Type B pancreatic cell (in vitro differentiated cells): Measurements from ENCODE around the gene HCK. TPM values are rescaled to one million over a fixed set of nuclear protein-coding genes. Genes with fewer than 3 reads are reported as not detected.
"Not testable (repeated sequence)": the region's sequence is repeated elsewhere in the genome, so short reads cannot be mapped to it uniquely, and the experiment has no call there.

Experiments used
- DNase-seq: peaks from one replicate; pipeline ENCODE4 v3.0.0; 2021; ENCODE audit warnings: mixed read lengths; ENCODE audit not compliant: unreplicated experiment; ENCODE audit errors: extremely low spot score
- H3K27ac Mint-ChIP-seq: 2 replicates; pipeline ENCODE4 v1.8.0; 2021; ENCODE audit warnings: mild to moderate bottlenecking, mixed read lengths
- H3K27me3 Mint-ChIP-seq: 2 replicates; pipeline ENCODE4 v1.8.0; 2021; ENCODE audit warnings: mixed read lengths
- H3K36me3 Mint-ChIP-seq: 2 replicates; pipeline ENCODE4 v1.8.0; 2021; ENCODE audit warnings: mixed read lengths
- H3K4me1 Mint-ChIP-seq: one replicate; pipeline ENCODE4 v1.8.0; 2021; ENCODE audit warnings: mixed read lengths; ENCODE audit not compliant: unreplicated experiment
- H3K4me3 Mint-ChIP-seq: 2 replicates; pipeline ENCODE4 v1.8.0; 2021; ENCODE audit warnings: mild to moderate bottlenecking, mixed read lengths
- H3K9me3 Mint-ChIP-seq: 2 replicates; pipeline ENCODE4 v1.8.0; 2021; ENCODE audit warnings: mixed read lengths
- CTCF ChIP-seq: fragments of 200-600 bp; sonication (generic); conservative IDR thresholded peaks from 2 replicates; pipeline ENCODE4 v1.5.0; 2021; ENCODE audit warnings: antibody characterized with exemption, mild to moderate bottlenecking
- total RNA-seq: library from RNA; stranded (reverse); gene quantifications from 2 replicates; pipeline ENCODE4 v1.2.1, GENCODE V29; 2021; ENCODE audit warnings: low replicate concordance

HCK gene
- total RNA-seq, 1 donor from 2014 or later, result not detected

- H3K4me1 Mint-ChIP-seq, result peaks cover 5% of the 10 kb centered on the region
- peak; percentile 87 for DNase-seq
- no peak overlapping the region for H3K27ac Mint-ChIP-seq
- TF ChIP-seq CTCF, result peak; percentile 100
- no peaks in the 10 kb centered on the region for H3K9me3 Mint-ChIP-seq
- H3K27me3 Mint-ChIP-seq, result peaks cover 83% of the 10 kb centered on the region
- peak overlapping the region; percentile 45 for H3K4me3 Mint-ChIP-seq
- no peaks in the 10 kb centered on the region for H3K36me3 Mint-ChIP-seq
These were observed 20.8 kb upstream of the HCK start for GRCh38 chr20:32031007-32031958.

GRCh38 chr20:32033316-32033715 is 18.7 kb upstream of the HCK start:
- Mint-ChIP-seq H3K27me3 (peaks cover 88% of the 10 kb centered on the region), H3K4me1 (peaks cover 5% of the 10 kb centered on the region), H3K27ac (no peak overlapping the region), H3K4me3 (no peak overlapping the region), H3K9me3 (no peaks in the 10 kb centered on the region), H3K36me3 (no peaks in the 10 kb centered on the region)
- TF ChIP-seq CTCF, result no peak
- DNase-seq, result no peak

GRCh38 chr20:32033721-32034120 is 18.3 kb upstream of the HCK start:
- peaks cover 84% of the 10 kb centered on the region for H3K27me3 Mint-ChIP-seq
- H3K27ac Mint-ChIP-seq, result not testable (repeated sequence)

GRCh38 chr20:32034581-32035425 is 17.2 kb upstream of the HCK start:
- peaks cover 78% of the 10 kb centered on the region for H3K27me3 Mint-ChIP-seq
- H3K27ac Mint-ChIP-seq, result no peak overlapping the region
- no peaks in the 10 kb centered on the region for H3K9me3 Mint-ChIP-seq
- no peaks in the 10 kb centered on the region for H3K36me3 Mint-ChIP-seq
- TF ChIP-seq CTCF, result no peak
- H3K4me1 Mint-ChIP-seq, result no peaks in the 10 kb centered on the region
- H3K4me3 Mint-ChIP-seq, result no peak overlapping the region
- DNase-seq, result no peak

More at GRCh38 chr20:32033721-32034120, 18.3 kb upstream of the HCK start:
- not testable (repeated sequence) for DNase-seq, H3K9me3 Mint-ChIP-seq, H3K4me1 Mint-ChIP-seq, H3K4me3 Mint-ChIP-seq, H3K36me3 Mint-ChIP-seq

- Mint-ChIP-seq H3K4me1 (no peaks in the 10 kb centered on the region), H3K27me3 (peaks cover 72% of the 10 kb centered on the region), H3K36me3 (no peaks in the 10 kb centered on the region), H3K4me3 (no peak overlapping the region), H3K27ac (no peak overlapping the region), H3K9me3 (no peaks in the 10 kb centered on the region)
- no peak for DNase-seq
- TF ChIP-seq CTCF, result no peak
These were observed 16.6 kb upstream of the HCK start for GRCh38 chr20:32035426-32035779.

- H3K27ac Mint-ChIP-seq, result no peak overlapping the region
These were observed 15.8 kb upstream of the HCK start for GRCh38 chr20:32036252-32036651.

More at GRCh38 chr20:32036252-32036651, 15.8 kb upstream of the HCK start:
- no peak overlapping the region for H3K4me3 Mint-ChIP-seq
- no peak for DNase-seq
- no peaks in the 10 kb centered on the region for H3K4me1 Mint-ChIP-seq
- H3K36me3 Mint-ChIP-seq, result no peaks in the 10 kb centered on the region
- no peaks in the 10 kb centered on the region for H3K9me3 Mint-ChIP-seq
- no peak for TF ChIP-seq CTCF
- peaks cover 73% of the 10 kb centered on the region for H3K27me3 Mint-ChIP-seq
